ENCODE measurements around the gene NCOA6. TPM values are rescaled to one million over a fixed set of nuclear protein-coding genes. Genes with fewer than 3 reads are reported as not detected.

Gene NCOA6
- total and polyA plus RNA-seq, 2 donors (not counting 1 experiment from before 2014, with no cell fraction given), result 16.0 to 31.9 TPM

- Histone ChIP-seq H3K9ac (ENCODE audit: low read length) (peak overlapping the region; percentile 95), H2AFZ (ENCODE audit: insufficient read depth, low read depth, low read length, poor library complexity, severe bottlenecking) (peak overlapping the region; percentile 94), H4K20me1 (ENCODE audit: control insufficient read depth, insufficient read depth, low read length, poor library complexity, severe bottlenecking) (no peaks in the 10 kb centered on the region), H3K4me3 (ENCODE audit: control extremely low read depth in 1 of 5, extremely low read depth in 1 of 5, insufficient read depth in 1 of 5, low read depth in 2 of 5, low read length in 4 of 5) (peak overlapping the region; percentile 41 to 96 (median 78)), H3K36me3 (replicated peaks in 1 of 2; ENCODE audit: control extremely low read depth in 1 of 2, control insufficient read depth in 1 of 2, extremely low read depth in 1 of 2, insufficient read depth in 2 of 2, low read length in 1 of 2) (peaks cover 0 to 3% of the 10 kb centered on the region in 2 experiments), H3K4me2 (replicated peaks; ENCODE audit: low read depth, low read length, poor library complexity, severe bottlenecking) (peak overlapping the region; percentile 84), H3K79me2 (ENCODE audit: control insufficient read depth, insufficient read depth, low read length) (peaks cover 44% of the 10 kb centered on the region), H3K27ac (ENCODE audit: low read length in 2 of 2) (peak overlapping the region; percentile 74 to 86), H3K4me1 (ENCODE audit: control insufficient read depth in 2 of 2, insufficient read depth in 2 of 2, low read length in 2 of 2) (peaks cover 11 to 12% of the 10 kb centered on the region in 2 donors), H3K27me3 (replicated peaks in 1 of 4; ENCODE audit: control extremely low read depth in 1 of 4, control insufficient read depth in 3 of 4, insufficient read depth in 4 of 4, low read length in 3 of 4) (no peaks in the 10 kb centered on the region), H3K9me3 (ENCODE audit: control extremely low read depth in 1 of 3, control insufficient read depth in 2 of 3, insufficient read depth in 1 of 3, low read length in 2 of 3) (no peaks in the 10 kb centered on the region)
- TF ChIP-seq, protein P1, sequence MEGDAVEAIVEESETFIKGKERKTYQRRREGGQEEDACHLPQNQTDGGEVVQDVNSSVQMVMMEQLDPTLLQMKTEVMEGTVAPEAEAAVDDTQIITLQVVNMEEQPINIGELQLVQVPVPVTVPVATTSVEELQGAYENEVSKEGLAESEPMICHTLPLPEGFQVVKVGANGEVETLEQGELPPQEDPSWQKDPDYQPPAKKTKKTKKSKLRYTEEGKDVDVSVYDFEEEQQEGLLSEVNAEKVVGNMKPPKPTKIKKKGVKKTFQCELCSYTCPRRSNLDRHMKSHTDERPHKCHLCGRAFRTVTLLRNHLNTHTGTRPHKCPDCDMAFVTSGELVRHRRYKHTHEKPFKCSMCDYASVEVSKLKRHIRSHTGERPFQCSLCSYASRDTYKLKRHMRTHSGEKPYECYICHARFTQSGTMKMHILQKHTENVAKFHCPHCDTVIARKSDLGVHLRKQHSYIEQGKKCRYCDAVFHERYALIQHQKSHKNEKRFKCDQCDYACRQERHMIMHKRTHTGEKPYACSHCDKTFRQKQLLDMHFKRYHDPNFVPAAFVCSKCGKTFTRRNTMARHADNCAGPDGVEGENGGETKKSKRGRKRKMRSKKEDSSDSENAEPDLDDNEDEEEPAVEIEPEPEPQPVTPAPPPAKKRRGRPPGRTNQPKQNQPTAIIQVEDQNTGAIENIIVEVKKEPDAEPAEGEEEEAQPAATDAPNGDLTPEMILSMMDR (IDR thresholded peaks at IDR 0.05), result no peak
- TF ChIP-seq EZH2 (IDR thresholded peaks at IDR 0.05; ENCODE audit: borderline replicate concordance, insufficient read depth, low read depth, low read length, poor library complexity, severe bottlenecking), result no peak
- Mint-ChIP-seq H3K27ac (peak overlapping the region; percentile 95), H3K4me1 (peaks cover 17% of the 10 kb centered on the region), H3K4me3 (peak overlapping the region; percentile 98), H3K9me3 (ENCODE audit: insufficient read depth) (no peaks in the 10 kb centered on the region), H3K27me3 (no peaks in the 10 kb centered on the region)
- 0% methylated on average over 12 of the region's 14 CpGs for WGBS (ENCODE audit: insufficient coverage)
- no peak for ATAC-seq (ENCODE audit: low read depth)
- POLR2A ChIA-PET, result interaction anchor here (0.6 to 2.7 kb wide), 2 partner anchors 29 to 679 kb away, joined by 3 to 10 read pairs; partner anchors contain the start of gene TP53INP2
- intact Hi-C loops (cut with micrococcal nuclease), result loop anchor here (2.0 kb wide), 1 partner anchor 865 kb away; the partner anchor contains the start of gene CHMP4B
- CTCF ChIA-PET, result interaction anchor here (0.6 to 3.3 kb wide), 2 partner anchors 33 to 1026 kb away, joined by 3 to 21 read pairs; no protein-coding TSS in a partner anchor
- DNase-seq, result no peak
These were observed 149.3 kb downstream of the NCOA6 start for GRCh38 chr20:34675993-34676641.

DNA sequence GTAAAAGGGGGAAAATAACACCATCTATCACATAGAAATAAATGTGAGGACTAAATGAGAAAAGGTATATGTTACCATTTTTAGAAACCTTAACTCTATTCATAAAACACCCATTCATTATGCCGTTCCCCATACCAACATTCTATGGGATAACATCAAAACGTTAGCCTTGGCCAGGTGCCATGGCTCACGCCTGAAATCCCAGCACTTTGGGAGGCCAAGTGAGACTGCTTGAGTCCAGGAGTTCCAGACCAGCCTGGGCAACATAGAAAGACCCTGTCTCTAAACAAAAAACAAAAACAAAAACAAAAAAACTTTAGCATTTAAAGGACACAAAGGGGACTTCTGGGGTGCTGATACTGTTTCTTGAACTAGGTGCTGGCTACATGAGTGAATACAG is 149.9 kb downstream of the NCOA6 start:
- Histone ChIP-seq H2AFZ (ENCODE audit: insufficient read depth, low read depth, low read length, poor library complexity, severe bottlenecking) (no peak overlapping the region), H3K27ac (ENCODE audit: low read length in 2 of 2) (peak overlapping the region in 1 of 2 donors; percentile 86), H3K36me3 (replicated peaks in 1 of 2; ENCODE audit: control extremely low read depth in 1 of 2, control insufficient read depth in 1 of 2, extremely low read depth in 1 of 2, insufficient read depth in 2 of 2, low read length in 1 of 2) (peaks cover 0 to 3% of the 10 kb centered on the region in 2 experiments), H3K4me1 (ENCODE audit: control insufficient read depth in 2 of 2, insufficient read depth in 2 of 2, low read length in 2 of 2) (peaks cover 11 to 12% of the 10 kb centered on the region in 2 donors), H4K20me1 (ENCODE audit: control insufficient read depth, insufficient read depth, low read length, poor library complexity, severe bottlenecking) (no peaks in the 10 kb centered on the region), H3K9me3 (ENCODE audit: control extremely low read depth in 1 of 3, control insufficient read depth in 2 of 3, insufficient read depth in 1 of 3, low read length in 2 of 3) (no peaks in the 10 kb centered on the region), H3K79me2 (ENCODE audit: control insufficient read depth, insufficient read depth, low read length) (peaks cover 49% of the 10 kb centered on the region), H3K4me3 (ENCODE audit: control extremely low read depth in 1 of 5, extremely low read depth in 1 of 5, insufficient read depth in 1 of 5, low read depth in 2 of 5, low read length in 4 of 5) (no peak overlapping the region), H3K9ac (ENCODE audit: low read length) (no peak overlapping the region), H3K4me2 (replicated peaks; ENCODE audit: low read depth, low read length, poor library complexity, severe bottlenecking) (no peak overlapping the region), H3K27me3 (replicated peaks in 1 of 4; ENCODE audit: control extremely low read depth in 1 of 4, control insufficient read depth in 3 of 4, insufficient read depth in 4 of 4, low read length in 3 of 4) (no peaks in the 10 kb centered on the region)
- ChIA-PET POLR2A (no interaction called here), CTCF (interaction anchor here (3.3 kb wide), 1 partner anchor 33 kb away, joined by 21 read pairs; no protein-coding TSS in a partner anchor)
- intact Hi-C loops (cut with micrococcal nuclease), result no loop called here
- DNase-seq (no peak), ATAC-seq (ENCODE audit: low read depth) (no peak)
- Mint-ChIP-seq H3K27me3 (no peaks in the 10 kb centered on the region), H3K27ac (peak overlapping the region; percentile 53), H3K4me3 (no peak overlapping the region), H3K9me3 (ENCODE audit: insufficient read depth) (no peaks in the 10 kb centered on the region), H3K4me1 (peaks cover 17% of the 10 kb centered on the region)
- TF ChIP-seq EZH2 (IDR thresholded peaks at IDR 0.05; ENCODE audit: borderline replicate concordance, insufficient read depth, low read depth, low read length, poor library complexity, severe bottlenecking), result no peak
- TF ChIP-seq, protein P1 (IDR thresholded peaks at IDR 0.05), result no peak
- WGBS (ENCODE audit: insufficient coverage), result 36% methylated on average over 3 of the region's 3 CpGs

Measured in B cell (primary cell).